Erythroblast (primary cell): ENCODE measurements around the gene PMP22.

ENCODE experiments used
- GATA1 ChIP-seq: IDR thresholded peaks from 2 replicates; pipeline ENCODE4 v1.6.1; 2011; ENCODE audit warnings: low read depth, mild to moderate bottlenecking, control low read depth, low read length, moderate library complexity
- POLR2A ChIP-seq: IDR thresholded peaks from 2 replicates; pipeline ENCODE4 v1.6.1; 2011; ENCODE audit warnings: mild to moderate bottlenecking, low read length

DNA sequence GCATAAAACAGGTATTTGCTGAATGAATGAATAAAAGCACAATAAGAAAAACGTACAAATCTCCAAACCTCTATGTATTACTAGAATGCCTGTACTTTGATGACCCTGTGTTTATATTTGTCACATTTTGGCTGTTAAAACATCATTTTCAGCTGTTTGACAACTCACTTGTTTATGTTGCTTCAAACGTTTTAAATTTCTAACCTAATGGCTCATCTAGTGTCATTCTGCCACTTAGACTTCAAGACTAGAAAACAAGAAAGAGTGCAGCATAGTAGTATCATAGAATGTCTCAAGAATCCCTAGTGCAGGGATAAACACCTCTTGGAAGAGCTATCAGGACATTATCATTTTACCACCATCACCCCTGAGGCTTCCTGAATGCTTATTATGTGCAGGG is 19.4 kb upstream of the PMP22 start:
- TF ChIP-seq POLR2A (no peak), GATA1 (no peak)
